D721Med (cell line): ENCODE data around the gene IQSEC3.

Experiments
- DNase-seq: peaks from one replicate; pipeline ENCODE4 v3.0.0; 2011; ENCODE audit warnings: low spot score; ENCODE audit not compliant: insufficient read length
- FAIRE-seq: peaks from 2 replicates; lab custom pipeline; 2011; peaks lifted over from hg19 to GRCh38; lab: Jason Lieb, UNC
- CTCF ChIP-seq: IDR thresholded peaks from 2 replicates; pipeline ENCODE4 v1.5.1; 2012; ENCODE audit warnings: mild to moderate bottlenecking, control low read depth; ENCODE audit not compliant: insufficient read depth; ENCODE audit errors: missing control alignments

Gene IQSEC3

GRCh38 chr12:108594-108993 lies 42.0 kb downstream of the IQSEC3 start:
- DNase-seq: no peak

GRCh38 chr12:109446-109845 lies 42.9 kb downstream of the IQSEC3 start:
- FAIRE-seq (no peak), DNase-seq (no peak)
- TF ChIP-seq CTCF: no peak

More at GRCh38 chr12:108594-108993, 42.0 kb downstream of the IQSEC3 start:
- no peak for TF ChIP-seq CTCF
- FAIRE-seq: no peak

GRCh38 chr12:109872-110271 lies 43.3 kb downstream of the IQSEC3 start:
- DNase-seq (no peak), FAIRE-seq (no peak)
- TF ChIP-seq CTCF: no peak

GRCh38 chr12:111699-112493 lies 45.3 kb downstream of the IQSEC3 start:
- FAIRE-seq: no peak

GRCh38 chr12:113347-113746 lies 46.8 kb downstream of the IQSEC3 start:
- no peak for TF ChIP-seq CTCF
- FAIRE-seq (no peak), DNase-seq (no peak)

More at GRCh38 chr12:111699-112493, 45.3 kb downstream of the IQSEC3 start:
- no peak for DNase-seq
- no peak for TF ChIP-seq CTCF

GRCh38 chr12:114626-115211 lies 48.2 kb downstream of the IQSEC3 start:
- FAIRE-seq (no peak), DNase-seq (no peak)
- no peak for TF ChIP-seq CTCF

- TF ChIP-seq CTCF: no peak
- FAIRE-seq: no peak
- DNase-seq: no peak
These were observed 49.0 kb downstream of the IQSEC3 start for GRCh38 chr12:115518-115917.
